Endothelial cell of umbilical vein (primary cell): ENCODE measurements around the gene RPL3.

Experiments
- CTCF ChIP-seq, 2 donors: IDR thresholded peaks; 1 replicate in 1 of 2; 2 replicates in 1 of 2; pipeline ENCODE4 v1.5.1; 2011; ENCODE audit warnings: low read length in 2 of 2, mild to moderate bottlenecking in 2 of 2, moderate library complexity in 2 of 2, control low read depth in 1 of 2, inconsistent platforms in 1 of 2, low read depth in 1 of 2; ENCODE audit not compliant: insufficient read depth in 1 of 2; ENCODE audit errors: extremely low read depth in 1 of 2
- EZH2 ChIP-seq: IDR thresholded peaks from 2 replicates; pipeline ENCODE4 v1.6.1; 2012; ENCODE audit warnings: borderline replicate concordance, low read depth, mild to moderate bottlenecking, moderate library complexity, low read length, inconsistent platforms; ENCODE audit not compliant: severe bottlenecking
- FOS ChIP-seq: IDR thresholded peaks from 2 replicates; pipeline ENCODE4 v1.6.1; 2011; ENCODE audit warnings: mild to moderate bottlenecking, low read length, moderate library complexity, borderline replicate concordance; ENCODE audit not compliant: insufficient read depth
- GATA2 ChIP-seq: IDR thresholded peaks from 2 replicates; pipeline ENCODE4 v1.7.0; 2011; ENCODE audit warnings: low read depth, mild to moderate bottlenecking, moderate library complexity, mixed read lengths, low read length; ENCODE audit not compliant: insufficient read length, insufficient read depth
- JUN ChIP-seq: IDR thresholded peaks from 2 replicates; pipeline ENCODE4 v1.6.1; 2011; ENCODE audit warnings: borderline replicate concordance, low read depth; ENCODE audit not compliant: insufficient read length, insufficient read depth
- MAX ChIP-seq: IDR thresholded peaks from 2 replicates; pipeline ENCODE4 v1.6.1; 2011; ENCODE audit not compliant: insufficient read depth, insufficient read length
- MYC ChIP-seq: IDR thresholded peaks from one replicate; pipeline ENCODE4 v1.6.1; 2011; ENCODE audit warnings: mild to moderate bottlenecking, low read depth, low read length
- POLR2A ChIP-seq: IDR thresholded peaks from 2 replicates; pipeline ENCODE4 v1.6.1; 2012; ENCODE audit warnings: low read depth, mild to moderate bottlenecking, control low read depth, low read length
- POLR2AphosphoS5 ChIP-seq: IDR thresholded peaks from 2 replicates; pipeline ENCODE4 v1.6.1; 2012; ENCODE audit warnings: low read depth, mild to moderate bottlenecking, control low read depth, low read length, moderate library complexity; ENCODE audit not compliant: insufficient read depth

DNA sequence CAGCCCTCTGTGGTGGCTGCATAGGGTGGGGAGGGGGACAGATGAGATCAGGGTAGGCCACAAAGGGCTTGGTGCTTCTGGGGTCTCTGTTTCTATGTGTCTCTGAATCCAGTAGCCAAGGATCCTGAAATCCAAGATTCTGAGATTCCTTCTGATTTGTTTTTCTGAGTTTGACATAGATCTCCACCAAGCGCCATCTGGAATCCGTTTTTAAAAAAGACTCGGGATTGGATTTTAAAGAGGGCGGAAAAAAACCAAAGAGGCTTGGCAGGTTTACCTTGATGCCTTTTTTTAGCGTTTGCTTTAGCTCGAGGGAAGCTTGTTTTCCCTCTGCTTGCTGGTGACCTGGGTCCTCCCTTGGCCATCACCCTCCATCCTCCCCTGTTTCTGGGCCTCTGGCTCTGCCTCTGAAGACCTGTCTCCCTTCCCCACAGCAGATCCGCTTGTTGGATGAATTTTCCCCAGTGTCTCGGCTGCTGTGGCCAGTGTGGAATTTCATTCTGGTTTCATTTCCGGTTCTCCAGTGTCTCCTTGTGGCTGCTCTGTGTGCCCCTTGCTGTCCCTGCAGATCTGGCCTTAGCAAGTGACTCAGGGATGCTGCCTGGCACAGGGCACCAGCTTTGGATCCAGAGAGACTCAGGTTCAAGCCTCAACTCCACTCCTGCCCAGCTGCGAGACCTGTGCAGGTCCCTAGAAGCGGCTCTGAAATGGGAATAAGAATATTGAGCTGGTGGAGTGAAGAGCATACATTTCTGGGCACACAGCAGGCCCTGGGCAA is 45.5 kb upstream of the RPL3 start:
- TF ChIP-seq POLR2A (no peak), MAX (no peak), CTCF (IDR thresholded peaks at IDR 0.05; ENCODE audit: extremely low read depth in 1 of 2, insufficient read depth in 1 of 2, low read depth in 1 of 2, low read length in 2 of 2) (no peak), GATA2 (no peak), EZH2 (no peak), POLR2AphosphoS5 (no peak), MYC (no peak), JUN (no peak), FOS (no peak)
